IMR-90 (cell line): ENCODE data around the gene PMM1. TPM values are rescaled to one million over a fixed set of nuclear protein-coding genes. Genes with fewer than 3 reads are reported as not detected.

Source experiments
- ATAC-seq: fragments of 200-7000 bp; cut with Tn5 transposase; 2 replicates; pipeline ENCODE4 v1.9.1; 2020; ENCODE audit warnings: low read depth, mild to moderate bottlenecking, moderate library complexity
- BruUV-seq: library from RNA; stranded (reverse); fragments of 400-500 nt; replicated peaks from 2 replicates; lab custom pipeline; 2021; lab: Mats Ljungman, UMichigan
- CTCF ChIA-PET: fragments of 300-600 bp; formaldehyde crosslinking; extraction: SDS; loops from one replicate; lab custom pipeline; 2021; ENCODE audit warnings: antibody characterized with exemption; lab: Yijun Ruan, JAX
- POLR2A ChIA-PET: fragments of 300-600 bp; sonication (Branson Sonifier 250); formaldehyde crosslinking; loops from one replicate; lab custom pipeline; 2022; ENCODE audit warnings: antibody characterized with exemption; ENCODE audit not compliant: unreplicated experiment; lab: Charles Lee
- DNase-seq: peaks from one replicate; pipeline ENCODE4 v3.0.0; 2013
- H2AFZ ChIP-seq: replicated peaks from 2 replicates; pipeline ENCODE3; 2013; ENCODE audit warnings: low read length, mild to moderate bottlenecking; ENCODE audit not compliant: poor library complexity
- H2AK5ac ChIP-seq: 2 replicates; pipeline ENCODE4 v1.6.1; 2013; ENCODE audit warnings: low read depth, low read length, inconsistent platforms
- H2AK9ac ChIP-seq: replicated peaks from 2 replicates; pipeline ENCODE3; 2013; ENCODE audit warnings: mild to moderate bottlenecking, low read depth, low read length, moderate library complexity; ENCODE audit not compliant: poor library complexity
- H2BK120ac ChIP-seq: 2 replicates; pipeline ENCODE4 v1.6.1; 2013; ENCODE audit warnings: low read depth, low read length, inconsistent platforms
- H2BK15ac ChIP-seq: 3 replicates; pipeline ENCODE4 v1.6.1; 2013; ENCODE audit warnings: low read depth, low read length, inconsistent platforms
- H2BK20ac ChIP-seq: 2 replicates; pipeline ENCODE4 v1.6.1; 2013; ENCODE audit warnings: low read depth, mild to moderate bottlenecking, inconsistent platforms, low read length, moderate library complexity
- H2BK5ac ChIP-seq: 2 replicates; pipeline ENCODE4 v1.6.1; 2013; ENCODE audit warnings: mild to moderate bottlenecking, low read depth, low read length, inconsistent platforms; ENCODE audit not compliant: poor library complexity, severe bottlenecking
- H3K14ac ChIP-seq: replicated peaks from 2 replicates; pipeline ENCODE4 v1.6.1; 2013; ENCODE audit warnings: low read depth, low read length, inconsistent platforms
- H3K18ac ChIP-seq: 2 replicates; pipeline ENCODE4 v1.6.1; 2013; ENCODE audit warnings: low read depth, low read length, control low read depth
- H3K23ac ChIP-seq: 2 replicates; pipeline ENCODE4 v1.6.1; 2013; ENCODE audit warnings: low read depth, low read length, inconsistent platforms
- H3K27ac ChIP-seq: 2 replicates; pipeline ENCODE4 v1.5.1; 2013; ENCODE audit warnings: mild to moderate bottlenecking, control low read depth, low read length; ENCODE audit not compliant: insufficient read depth
- H3K27me3 ChIP-seq: 2 replicates; pipeline ENCODE4 v1.6.1; 2013; ENCODE audit warnings: low read length; ENCODE audit not compliant: control insufficient read depth, insufficient read depth
- H3K36me3 ChIP-seq: 2 replicates; pipeline ENCODE4 v1.6.1; 2013; ENCODE audit warnings: low read length, mixed read lengths; ENCODE audit not compliant: control insufficient read depth, insufficient read depth
- H3K4ac ChIP-seq: 2 replicates; pipeline ENCODE4 v1.6.1; 2013; ENCODE audit warnings: low read depth, low read length, inconsistent platforms
- H3K4me1 ChIP-seq: 2 replicates; pipeline ENCODE4 v1.6.1; 2013; ENCODE audit warnings: low read length, mixed read lengths; ENCODE audit not compliant: control insufficient read depth, insufficient read depth
- H3K4me2 ChIP-seq: 2 replicates; pipeline ENCODE4 v1.6.1; 2013; ENCODE audit warnings: low read depth, mild to moderate bottlenecking, control low read depth, low read length, moderate library complexity
- H3K4me3 ChIP-seq: 2 replicates; pipeline ENCODE4 v1.5.1; 2013; ENCODE audit warnings: low read depth, mild to moderate bottlenecking, control low read depth, low read length, moderate library complexity; ENCODE audit not compliant: insufficient read depth
- H3K56ac ChIP-seq: 2 replicates; pipeline ENCODE4 v1.6.1; 2013; ENCODE audit warnings: low read length, inconsistent platforms; ENCODE audit not compliant: insufficient read depth; ENCODE audit errors: extremely low read depth
- H3K79me1 ChIP-seq, 2 experiments: 2 replicates each; pipeline ENCODE4 v1.6.1; 2013; ENCODE audit warnings: low read length in 2 of 2, inconsistent platforms in 1 of 2, low read depth in 1 of 2
- H3K9ac ChIP-seq: 2 replicates; pipeline ENCODE4 v1.6.1; 2013; ENCODE audit warnings: low read depth, low read length, control low read depth
- H3K9me1 ChIP-seq: 2 replicates; pipeline ENCODE4 v1.6.1; 2013; ENCODE audit warnings: low read length, inconsistent platforms; ENCODE audit not compliant: insufficient read depth
- H3K9me3 ChIP-seq: 2 replicates; pipeline ENCODE4 v1.6.1; 2013; ENCODE audit warnings: low read length; ENCODE audit not compliant: control insufficient read depth, insufficient read depth
- H4K20me1 ChIP-seq: 2 replicates; pipeline ENCODE4 v1.6.1; 2013; ENCODE audit warnings: low read length, inconsistent platforms; ENCODE audit not compliant: insufficient read depth
- H4K5ac ChIP-seq: 2 replicates; pipeline ENCODE4 v1.6.1; 2013; ENCODE audit warnings: mild to moderate bottlenecking, low read depth, low read length, control low read depth
- H4K8ac ChIP-seq, 2 experiments: 2 replicates each; pipeline ENCODE4 v1.6.1; 2013; ENCODE audit warnings: low read depth in 2 of 2, low read length in 2 of 2, control low read depth in 1 of 2, inconsistent platforms in 1 of 2
- H4K91ac ChIP-seq: 2 replicates; pipeline ENCODE4 v1.6.1; 2013; ENCODE audit warnings: low read depth, low read length, inconsistent platforms; ENCODE audit not compliant: insufficient read depth
- BHLHE40 ChIP-seq: fragments of 150-350 bp; IDR thresholded peaks from 2 replicates; pipeline ENCODE4 v1.6.1; 2016; ENCODE audit warnings: mild to moderate bottlenecking, low read depth, low read length
- CEBPB ChIP-seq: IDR thresholded peaks from 2 replicates; pipeline ENCODE4 v1.6.1; 2012; ENCODE audit warnings: low read depth, low read length, improper control_type of control experiment
- CHD1 ChIP-seq: IDR thresholded peaks from 2 replicates; pipeline ENCODE4 v1.6.1; 2012; ENCODE audit warnings: low read depth, low read length, improper control_type of control experiment
- FOS ChIP-seq: fragments of 150-350 bp; IDR thresholded peaks from 2 replicates; pipeline ENCODE4 v1.6.1; 2016; ENCODE audit warnings: low read depth, low read length
- MAFK ChIP-seq: IDR thresholded peaks from 2 replicates; pipeline ENCODE4 v1.6.1; 2012; ENCODE audit warnings: low read depth, low read length, improper control_type of control experiment
- MXI1 ChIP-seq: IDR thresholded peaks from 2 replicates; pipeline ENCODE4 v1.6.1; 2012; ENCODE audit warnings: low read depth, mild to moderate bottlenecking, low read length, moderate library complexity, borderline replicate concordance
- NFE2L2 ChIP-seq: fragments of 150-350 bp; IDR thresholded peaks from 2 replicates; pipeline ENCODE4 v1.6.1; 2016; ENCODE audit warnings: low read depth, mild to moderate bottlenecking, low read length
- POLR2A ChIP-seq: IDR thresholded peaks from 2 replicates; pipeline ENCODE4 v1.6.1; 2012; ENCODE audit warnings: mild to moderate bottlenecking, low read depth, low read length
- RAD21 ChIP-seq: IDR thresholded peaks from 2 replicates; pipeline ENCODE4 v1.6.1; 2012; ENCODE audit warnings: low read length, improper control_type of control experiment
- RCOR1 ChIP-seq: IDR thresholded peaks from 2 replicates; pipeline ENCODE4 v1.6.1; 2012; ENCODE audit warnings: mild to moderate bottlenecking, low read length, improper control_type of control experiment; ENCODE audit not compliant: insufficient replicate concordance
- RFX5 ChIP-seq: IDR thresholded peaks from 2 replicates; pipeline ENCODE4 v1.8.0; 2012; ENCODE audit warnings: low read depth, mild to moderate bottlenecking, low read length, moderate library complexity
- SMC3 ChIP-seq: fragments of 150-350 bp; IDR thresholded peaks from 2 replicates; pipeline ENCODE4 v1.6.1; 2016; ENCODE audit warnings: low read depth, mild to moderate bottlenecking, antibody characterized with exemption, low read length, moderate library complexity
- WGBS, 2 experiments: methylation state at CpG; one replicate each; pipeline versions ENCODE4 v1.1.5 to v1.1.7; 2013; ENCODE audit warnings: missing lambda C conversion rate in 2 of 2; ENCODE audit not compliant: insufficient read length in 1 of 2; ENCODE audit errors: extremely low coverage in 2 of 2; 5-methylcytosine and 5-hydroxymethylcytosine counted together
- dilution Hi-C: fragments of 300-500 bp; cut with HindIII; formaldehyde crosslinking; loops from one replicate; pipeline ENCODE4 v1.14.3; 2018; ENCODE audit warnings: low sequenced_read_pairs; ENCODE audit not compliant: unreplicated experiment
- in situ Hi-C: fragments of 300-500 bp; cut with MboI; formaldehyde crosslinking; loops from 3 replicates; pipeline ENCODE4 v1.14.3; 2019; ENCODE audit warnings: low sequenced_read_pairs, inconsistent platforms, mixed read lengths
- intact Hi-C: fragments of 100-400 bp; cut with micrococcal nuclease; formaldehyde crosslinking; loops from 2 replicates; pipeline ENCODE4 v1.10.0; 2022
- polyA plus RNA-seq, 3 experiments: library from polyadenylated mRNA; depleted of rRNA; stranded (reverse); fragments of >200 nt; gene quantifications; 2 replicates each; pipeline ENCODE4 v1.2.3, GENCODE V29; 2012; ENCODE audit warnings: low replicate concordance in 1 of 3
- total RNA-seq: library from RNA; depleted of rRNA; stranded (reverse); fragments of >200 nt; gene quantifications from 2 replicates; pipeline ENCODE4 v1.2.3, GENCODE V29; 2012
- TF ChIP-seq, protein P1 (sequence below): conservative IDR thresholded peaks from 2 replicates; pipeline ENCODE4 v1.5.1; 2012; ENCODE audit warnings: mild to moderate bottlenecking, low read depth, low read length, improper control_type of control experiment
- TF ChIP-seq, protein P2 (sequence below): fragments of 150-350 bp; IDR thresholded peaks from 2 replicates; pipeline ENCODE4 v1.6.1; 2017; ENCODE audit warnings: mild to moderate bottlenecking, antibody characterized with exemption, low read length, low read depth

The PMM1 gene
- total and polyA plus RNA-seq, 2 of the 4 experiments (the other 2 are of a cell fraction) = 22.8 to 92.8 TPM

- H3K23ac ChIP-seq = no peak overlapping the region
- TF ChIP-seq NFE2L2 = no peak
- no peak for TF ChIP-seq SMC3
- no peak for TF ChIP-seq POLR2A
- no peak for TF ChIP-seq MXI1
- TF ChIP-seq RFX5 = no peak
- TF ChIP-seq, protein P1, sequence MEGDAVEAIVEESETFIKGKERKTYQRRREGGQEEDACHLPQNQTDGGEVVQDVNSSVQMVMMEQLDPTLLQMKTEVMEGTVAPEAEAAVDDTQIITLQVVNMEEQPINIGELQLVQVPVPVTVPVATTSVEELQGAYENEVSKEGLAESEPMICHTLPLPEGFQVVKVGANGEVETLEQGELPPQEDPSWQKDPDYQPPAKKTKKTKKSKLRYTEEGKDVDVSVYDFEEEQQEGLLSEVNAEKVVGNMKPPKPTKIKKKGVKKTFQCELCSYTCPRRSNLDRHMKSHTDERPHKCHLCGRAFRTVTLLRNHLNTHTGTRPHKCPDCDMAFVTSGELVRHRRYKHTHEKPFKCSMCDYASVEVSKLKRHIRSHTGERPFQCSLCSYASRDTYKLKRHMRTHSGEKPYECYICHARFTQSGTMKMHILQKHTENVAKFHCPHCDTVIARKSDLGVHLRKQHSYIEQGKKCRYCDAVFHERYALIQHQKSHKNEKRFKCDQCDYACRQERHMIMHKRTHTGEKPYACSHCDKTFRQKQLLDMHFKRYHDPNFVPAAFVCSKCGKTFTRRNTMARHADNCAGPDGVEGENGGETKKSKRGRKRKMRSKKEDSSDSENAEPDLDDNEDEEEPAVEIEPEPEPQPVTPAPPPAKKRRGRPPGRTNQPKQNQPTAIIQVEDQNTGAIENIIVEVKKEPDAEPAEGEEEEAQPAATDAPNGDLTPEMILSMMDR = no peak
- TF ChIP-seq MAFK = no peak
- TF ChIP-seq FOS = no peak
- TF ChIP-seq RAD21 = no peak
- TF ChIP-seq, protein P2, sequence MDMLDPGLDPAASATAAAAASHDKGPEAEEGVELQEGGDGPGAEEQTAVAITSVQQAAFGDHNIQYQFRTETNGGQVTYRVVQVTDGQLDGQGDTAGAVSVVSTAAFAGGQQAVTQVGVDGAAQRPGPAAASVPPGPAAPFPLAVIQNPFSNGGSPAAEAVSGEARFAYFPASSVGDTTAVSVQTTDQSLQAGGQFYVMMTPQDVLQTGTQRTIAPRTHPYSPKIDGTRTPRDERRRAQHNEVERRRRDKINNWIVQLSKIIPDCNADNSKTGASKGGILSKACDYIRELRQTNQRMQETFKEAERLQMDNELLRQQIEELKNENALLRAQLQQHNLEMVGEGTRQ = no peak
- no peak for TF ChIP-seq CHD1
- TF ChIP-seq CEBPB = no peak
- no peak for TF ChIP-seq RCOR1
- no peak for TF ChIP-seq BHLHE40
- H3K56ac ChIP-seq = no peak overlapping the region
- in situ Hi-C loops = no loop called here
- no peak overlapping the region for H2BK5ac ChIP-seq
- no peaks in the 10 kb centered on the region for H3K27me3 ChIP-seq
- no peaks in the 10 kb centered on the region for H3K4me1 ChIP-seq
- peaks cover 3% of the 10 kb centered on the region; the same call in 1 of the 2 replicates for H4K20me1 ChIP-seq
- no peak overlapping the region for H3K9ac ChIP-seq
- POLR2A ChIA-PET = no interaction called here
- H3K36me3 ChIP-seq = no peaks in the 10 kb centered on the region
- H3K4ac ChIP-seq = no peak overlapping the region
- DNase-seq (no peak), ATAC-seq (no peak)
- H3K18ac ChIP-seq = no peak overlapping the region
- no peak overlapping the region for H3K4me3 ChIP-seq
- intact Hi-C loops = no loop called here
- H3K4me2 ChIP-seq = no peak overlapping the region
- H2AK5ac ChIP-seq = no peak overlapping the region
- CTCF ChIA-PET = no interaction called here
- H4K5ac ChIP-seq = no peak overlapping the region
- no peak overlapping the region for H3K27ac ChIP-seq
- H3K79me1 ChIP-seq = peaks cover 0 to 6% of the 10 kb centered on the region in 2 experiments; a peak in 2 of 4 replicates
- H2BK20ac ChIP-seq = no peak overlapping the region
- H2BK15ac ChIP-seq = no peak overlapping the region
- dilution Hi-C loops = no loop called here
- no peak overlapping the region for H2BK120ac ChIP-seq
- WGBS, 2 experiments = no CpG with 5 or more reads among the region's 5 CpGs
- BruUV-seq = no TSS peak
- peaks cover 8% of the 10 kb centered on the region; the same call in 1 of the 2 replicates for H3K9me1 ChIP-seq
- no peak overlapping the region for H4K8ac ChIP-seq
- H2AFZ ChIP-seq = no peak overlapping the region
- H2AK9ac ChIP-seq = no peak overlapping the region
- no peak overlapping the region for H4K91ac ChIP-seq
- H3K9me3 ChIP-seq = no peaks in the 10 kb centered on the region
- H3K14ac ChIP-seq = no peak overlapping the region
Observed at GRCh38 chr22:41548830-41549211, 40.8 kb downstream of the PMM1 start.
